HCT116 (cell line): ENCODE data around the gene CYP24A1. TPM values are rescaled to one million over a fixed set of nuclear protein-coding genes. Genes with fewer than 3 reads are reported as not detected.
A peak's percentile ranks its signal among the peaks of the same experiment; 100 is the strongest.

Experiments
- ATAC-seq: fragments of 200-7000 bp; cut with Tn5 transposase; 2 replicates; pipeline ENCODE4 v1.9.1; 2020; ENCODE audit warnings: mild to moderate bottlenecking, moderate library complexity
- BruUV-seq: library from RNA; stranded (reverse); fragments of 400-500 nt; replicated peaks from 2 replicates; lab custom pipeline; 2021; lab: Mats Ljungman, UMichigan
- CTCF ChIA-PET: fragments of 300-600 bp; sonication (Branson Sonifier 250); formaldehyde crosslinking; loops from one replicate; lab custom pipeline; 2021; ENCODE audit warnings: antibody characterized with exemption; lab: Charles Lee
- POLR2A ChIA-PET: fragments of 300-600, 350-600 bp; sonication (Branson Sonifier 250); formaldehyde crosslinking; loops from one replicate; lab custom pipeline; 2021; ENCODE audit warnings: antibody characterized with exemption; lab: Charles Lee
- RAD21 ChIA-PET, 2 experiments: fragments of 300-600 bp; sonication (Branson Sonifier 250); formaldehyde crosslinking; loops; one replicate each; lab custom pipeline; 2023; ENCODE audit warnings: low total read pairs in 2 of 2; ENCODE audit not compliant: uncharacterized antibody in 2 of 2, unreplicated experiment in 2 of 2, low non-redundant PET in 1 of 2; lab: Charles Lee
- DNase-seq: peaks from one replicate; pipeline ENCODE4 v3.0.0-alpha.2; 2010; ENCODE audit warnings: low read depth, low spot score
- H2AFZ ChIP-seq: fragments of 200-600 bp; shearing (Covaris generic), sonication (generic); 2 replicates; pipeline ENCODE4 v1.6.1; 2017; ENCODE audit warnings: low read depth, mixed run types, mixed read lengths, antibody characterized with exemption, low read length; ENCODE audit not compliant: poor library complexity, severe bottlenecking
- H3K27ac ChIP-seq: 2 replicates; pipeline ENCODE4 v1.5.1; 2012; ENCODE audit warnings: low read depth, low read length
- H3K27me3 ChIP-seq: fragments of 200-600 bp; sonication (generic); 2 replicates; pipeline ENCODE4 v1.6.1; 2016; ENCODE audit warnings: mixed run types, low read length, mixed read lengths; ENCODE audit not compliant: insufficient read depth
- H3K36me3 ChIP-seq, 2 experiments: fragments of 200-500 bp in 1 of 2; fragments of 200-600 bp in 1 of 2; sonication (Bioruptor generic) in 1 of 2; sonication (generic) in 1 of 2; 2 replicates each; pipeline versions ENCODE4 v1.5.1 to v1.6.1; 2014 to 2016; ENCODE audit warnings: low read length in 2 of 2, inconsistent platforms in 1 of 2, mixed read lengths in 1 of 2, mixed run types in 1 of 2; ENCODE audit not compliant: insufficient read depth in 2 of 2, control insufficient read depth in 1 of 2
- H3K4me1 ChIP-seq, 2 experiments: fragments of 200-600 bp in 1 of 2; sonication (generic) in 1 of 2; 2 replicates each; pipeline versions ENCODE4 v1.5.1 to v1.6.1; 2012 to 2017; ENCODE audit warnings: low read length in 2 of 2, inconsistent platforms in 1 of 2, mild to moderate bottlenecking in 1 of 2, mixed read lengths in 1 of 2, mixed run types in 1 of 2, moderate library complexity in 1 of 2; ENCODE audit not compliant: insufficient read depth in 2 of 2, control insufficient read depth in 1 of 2
- H3K4me2 ChIP-seq: fragments of 200-600 bp; sonication (generic); 2 replicates; pipeline ENCODE4 v1.6.1; 2017; ENCODE audit warnings: mixed run types, low read length, mixed read lengths
- H3K4me3 ChIP-seq, 2 experiments: fragments of 200-600 bp in 1 of 2; sonication (generic) in 1 of 2; replicated peaks in 1 of 2; 2 replicates each; pipeline ENCODE4 v1.5.1; 2011 to 2016; ENCODE audit warnings: low read length in 2 of 2, control low read depth in 1 of 2, low read depth in 1 of 2, mild to moderate bottlenecking in 1 of 2, mixed read lengths in 1 of 2, mixed run types in 1 of 2
- H3K79me2 ChIP-seq: fragments of 200-600 bp; sonication (generic); 2 replicates; pipeline ENCODE4 v1.6.1; 2017; ENCODE audit warnings: mild to moderate bottlenecking, mixed run types, low read length, moderate library complexity, mixed read lengths; ENCODE audit not compliant: insufficient read depth
- H3K9ac ChIP-seq: fragments of 200-600 bp; sonication (generic); 2 replicates; pipeline ENCODE4 v1.6.1; 2016; ENCODE audit warnings: low read length, mixed read lengths
- H3K9me2 ChIP-seq: fragments of 200-600 bp; sonication (generic), shearing (Covaris generic); 2 replicates; pipeline ENCODE4 v1.6.1; 2017; ENCODE audit warnings: mixed run types, mild to moderate bottlenecking, moderate library complexity; ENCODE audit not compliant: insufficient read depth
- H3K9me3 ChIP-seq, 2 experiments: fragments of 200-500 bp in 1 of 2; fragments of 200-600 bp in 1 of 2; sonication (Bioruptor generic) in 1 of 2; sonication (generic) in 1 of 2; 2 replicates each; pipeline ENCODE4 v1.6.1; 2014 to 2017; ENCODE audit warnings: low read length in 2 of 2, mixed read lengths in 2 of 2, inconsistent platforms in 1 of 2, low read depth in 1 of 2, mild to moderate bottlenecking in 1 of 2, mixed run types in 1 of 2, moderate library complexity in 1 of 2; ENCODE audit not compliant: control insufficient read depth in 1 of 2, insufficient read depth in 1 of 2
- H4K20me1 ChIP-seq: fragments of 200-600 bp; sonication (generic), shearing (Covaris generic); 2 replicates; pipeline ENCODE4 v1.6.1; 2017; ENCODE audit warnings: mixed run types, mild to moderate bottlenecking, moderate library complexity; ENCODE audit not compliant: insufficient read depth
- CBX3 ChIP-seq: IDR thresholded peaks from 2 replicates; pipeline ENCODE4 v1.6.1; 2012; ENCODE audit warnings: low read depth
- CTCF ChIP-seq, 3 experiments: fragments of 200-600 bp in 1 of 3; sonication (generic) in 1 of 3; IDR thresholded peaks in 2 of 3; conservative IDR thresholded peaks in 1 of 3; 2 replicates each; pipeline ENCODE4 v1.5.1; 2012 to 2017; ENCODE audit warnings: low read depth in 2 of 3, low read length in 2 of 3, antibody characterized with exemption in 1 of 3, borderline replicate concordance in 1 of 3, control low read depth in 1 of 3, mild to moderate bottlenecking in 1 of 3, mixed read lengths in 1 of 3, mixed run types in 1 of 3, moderate library complexity in 1 of 3; ENCODE audit not compliant: insufficient read depth in 1 of 3
- EGR1 ChIP-seq: IDR thresholded peaks from 2 replicates; pipeline ENCODE4 v1.6.1; 2012; ENCODE audit warnings: low read depth
- ELF1 ChIP-seq: IDR thresholded peaks from 2 replicates; pipeline ENCODE4 v1.6.1; 2012; ENCODE audit warnings: low read depth, borderline replicate concordance
- EZH2phosphoT487 ChIP-seq: fragments of 200-600 bp; IDR thresholded peaks from 2 replicates; pipeline ENCODE4 v1.6.1; 2018; ENCODE audit warnings: antibody characterized with exemption, borderline replicate concordance
- FOSL1 ChIP-seq: IDR thresholded peaks from 2 replicates; pipeline ENCODE4 v1.6.1; 2012; ENCODE audit warnings: low read depth
- JUND ChIP-seq: IDR thresholded peaks from 2 replicates; pipeline ENCODE4 v1.6.1; 2012
- MAX ChIP-seq: IDR thresholded peaks from 2 replicates; pipeline ENCODE4 v1.6.1; 2012
- POLR2A ChIP-seq: IDR thresholded peaks from 2 replicates; pipeline ENCODE4 v1.7.0; 2011; ENCODE audit warnings: borderline replicate concordance; ENCODE audit not compliant: insufficient read depth, insufficient read length; ENCODE audit errors: extremely low read depth
- POLR2AphosphoS5 ChIP-seq: IDR thresholded peaks from 2 replicates; pipeline ENCODE4 v1.6.1; 2011; ENCODE audit warnings: mild to moderate bottlenecking, low read depth, low read length, moderate library complexity
- RAD21 ChIP-seq: IDR thresholded peaks from 2 replicates; pipeline ENCODE4 v1.6.1; 2012; ENCODE audit warnings: low read depth, mild to moderate bottlenecking
- SIN3A ChIP-seq: IDR thresholded peaks from 2 replicates; pipeline ENCODE4 v1.6.1; 2012; ENCODE audit warnings: low read depth
- TCF7L2 ChIP-seq: IDR thresholded peaks from 2 replicates; pipeline ENCODE4 v1.7.0; 2011; ENCODE audit warnings: borderline replicate concordance, inconsistent platforms; ENCODE audit not compliant: insufficient read depth, insufficient read length; ENCODE audit errors: extremely low read depth
- ZFX ChIP-seq: fragments of 450-650 bp; IDR thresholded peaks from 2 replicates; pipeline ENCODE4 v1.6.1; 2017
- intact Hi-C: fragments of 100-400 bp; cut with micrococcal nuclease; formaldehyde crosslinking; loops from 2 replicates; pipeline ENCODE4 v1.10.0; 2022
- total RNA-seq: library from RNA; stranded (reverse); gene quantifications from one replicate; pipeline ENCODE4 v1.2.1, GENCODE V29; 2021; ENCODE audit not compliant: unreplicated experiment

The CYP24A1 gene
- total RNA-seq, 1 experiment from 2014 or later = 267 TPM

GRCh38 chr20:54170963-54171362 is 2.8 kb downstream of the CYP24A1 start:
- Histone ChIP-seq H3K9me3 (no peaks in the 10 kb centered on the region), H3K9ac (peak overlapping the region; percentile 82), H3K79me2 (peaks cover 68% of the 10 kb centered on the region), H3K9me2 (no peaks in the 10 kb centered on the region), H4K20me1 (no peaks in the 10 kb centered on the region), H3K27me3 (no peaks in the 10 kb centered on the region), H3K4me3 (no peak overlapping the region), H3K36me3 (peaks cover 0 to 7% of the 10 kb centered on the region in 2 experiments; a peak in 1 of 4 replicates), H3K4me2 (peak overlapping the region; percentile 94), H2AFZ (no peak overlapping the region), H3K4me1 (peaks cover 86 to 99% of the 10 kb centered on the region in 2 experiments), H3K27ac (peak overlapping the region; percentile 94)
- ATAC-seq (no peak), DNase-seq (no peak)
- ChIA-PET POLR2A (interaction anchor here (1.9 to 2.3 kb wide), 2 partner anchors 38 to 44 kb away, joined by 4 to 14 read pairs; no protein-coding TSS in a partner anchor), CTCF (interaction anchor here (3.7 kb wide), 1 partner anchor 67 kb away, joined by 15 read pairs; no protein-coding TSS in a partner anchor), RAD21 (no interaction called here)
- intact Hi-C loops = loop anchor here (5.0 kb wide), 1 partner anchor 49 kb away; no protein-coding TSS in a partner anchor
- TF ChIP-seq JUND (no peak), RAD21 (no peak), CTCF (IDR thresholded peaks at IDR 0.05 in 2 of 3, conservative IDR thresholded peaks at IDR 0.05 in 1 of 3; ENCODE audit: borderline replicate concordance in 1 of 3, insufficient read depth in 1 of 3, low read depth in 2 of 3, low read length in 2 of 3) (no peak), SIN3A (no peak), POLR2AphosphoS5 (no peak; the same call in 1 of the 2 replicates), CBX3 (no peak), FOSL1 (no peak), ELF1 (no peak), EGR1 (no peak), POLR2A (no peak), TCF7L2 (no peak), EZH2phosphoT487 (no peak), MAX (no peak), ZFX (no peak)
- BruUV-seq = no TSS peak
